ENCODE measurements around the gene NEDD9. TPM values are rescaled to one million over a fixed set of nuclear protein-coding genes. Genes with fewer than 3 reads are reported as not detected.

The NEDD9 gene
- total and polyA plus RNA-seq, 2 of the 13 experiments (the other 11 are each of a cell fraction or from before 2014, with no cell fraction given): 27.1 to 389 TPM

- TF ChIP-seq ELF4 (CRISPR knock-in tag; IDR thresholded peaks at IDR 0.05; ENCODE audit: borderline replicate concordance): no peak
- no peak for TF ChIP-seq SOX6 (IDR thresholded peaks at IDR 0.05)
- no peak for TF ChIP-seq SOX6 (CRISPR knock-in tag; IDR thresholded peaks at IDR 0.05)
- TF ChIP-seq PRDM10 (CRISPR knock-in tag; IDR thresholded peaks at IDR 0.05; ENCODE audit: low read depth): no peak
- no peak for TF ChIP-seq ZNF704 (CRISPR knock-in tag; IDR thresholded peaks at IDR 0.05; ENCODE audit: borderline replicate concordance)
- TF ChIP-seq DDIT3 (CRISPR knock-in tag; IDR thresholded peaks at IDR 0.05): no peak
- no peak for TF ChIP-seq ZNF546 (CRISPR knock-in tag; conservative IDR thresholded peaks at IDR 0.05)
Measured at GRCh38 chr6:11140056-11140455, 92.4 kb downstream of the NEDD9 start (continued).

Data from HepG2 (cell line).